CMK (cell line): ENCODE measurements around the gene USP32.

Experiments used
- DNase-seq: peaks from one replicate; pipeline ENCODE4 v3.0.0-alpha.2; 2010; ENCODE audit warnings: low read depth

USP32 gene

GRCh38 chr17:60134396-60135150, 257.4 kb downstream of the USP32 start:
- peak; percentile 46 for DNase-seq

GRCh38 chr17:60130466-60130865, 261.5 kb downstream of the USP32 start:
- no peak for DNase-seq

GRCh38 chr17:60129164-60129563, 262.8 kb downstream of the USP32 start:
- no peak for DNase-seq
